Neutrophil (primary cell): Measurements from ENCODE around the gene PUS10.

Experiments used
- H3K27ac ChIP-seq: fragments of 200-600 bp; sonication (generic); 2 replicates; pipeline ENCODE4 v1.5.1; 2016; ENCODE audit warnings: mild to moderate bottlenecking, moderate library complexity
- H3K27me3 ChIP-seq: fragments of 200-600 bp; sonication (generic); 2 replicates; pipeline ENCODE4 v1.6.0; 2016; ENCODE audit warnings: mild to moderate bottlenecking
- H3K36me3 ChIP-seq: fragments of 200-600 bp; sonication (generic); 2 replicates; pipeline ENCODE4 v1.5.1; 2017
- H3K4me1 ChIP-seq, 2 experiments: fragments of 200-600 bp in 1 of 2; sonication (generic) in 1 of 2; 1 replicate in 1 of 2; 2 replicates in 1 of 2; pipeline versions ENCODE4 v1.5.1 to v1.6.1; 2013 to 2016; ENCODE audit warnings: low read depth in 1 of 2, low read length in 1 of 2, mild to moderate bottlenecking in 1 of 2, moderate library complexity in 1 of 2; ENCODE audit not compliant: control insufficient read depth in 1 of 2, insufficient read depth in 1 of 2
- H3K4me3 ChIP-seq, 2 experiments: fragments of 200-600 bp in 1 of 2; sonication (generic) in 1 of 2; 1 replicate in 1 of 2; 2 replicates in 1 of 2; pipeline ENCODE4 v1.5.1; 2013 to 2016; ENCODE audit warnings: low read depth in 1 of 2, low read length in 1 of 2, mild to moderate bottlenecking in 1 of 2, moderate library complexity in 1 of 2
- H3K9me3 ChIP-seq: fragments of 200-600 bp; sonication (generic); 2 replicates; pipeline ENCODE4 v1.5.1; 2016
- TF ChIP-seq, protein P1 (sequence below): fragments of 200-600 bp; sonication (generic); IDR thresholded peaks from 2 replicates; pipeline ENCODE4 v1.5.1; 2016; ENCODE audit warnings: antibody characterized with exemption

Gene PUS10

DNA sequence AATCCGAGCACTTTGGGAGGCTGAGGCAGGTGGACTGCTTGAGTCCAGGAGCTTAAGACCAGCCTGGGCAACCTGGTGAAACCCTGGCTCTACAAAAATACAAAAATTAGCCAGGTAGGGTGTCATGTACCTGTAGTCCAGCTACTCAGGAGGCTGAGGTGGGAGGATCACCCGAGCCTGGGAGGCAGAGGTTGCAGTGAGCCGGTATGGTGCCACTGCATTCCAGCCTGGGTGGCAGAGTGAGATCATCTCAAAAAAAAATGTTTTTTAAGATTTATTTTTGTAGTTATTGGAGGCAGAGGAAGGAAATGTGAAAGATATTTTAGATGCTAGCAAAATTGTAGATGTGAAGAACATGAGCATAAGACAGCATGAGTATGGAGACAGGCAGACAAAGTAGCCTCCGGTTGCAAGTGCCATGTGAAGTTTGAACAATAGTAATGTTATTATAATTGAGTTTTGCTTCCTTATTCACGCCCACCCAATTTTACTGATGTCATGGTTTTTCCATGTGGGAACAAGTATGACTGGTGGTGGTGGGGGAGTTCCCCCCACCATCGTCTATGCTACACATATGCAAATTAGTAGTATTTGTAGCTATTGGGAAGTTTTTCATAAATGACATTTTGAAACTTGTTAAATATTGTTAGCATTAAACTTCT, 118.7 kb downstream of the PUS10 start:
- Histone ChIP-seq H3K9me3 (no peaks in the 10 kb centered on the region), H3K4me1 (no peaks in the 10 kb centered on the region), H3K36me3 (peaks cover 88% of the 10 kb centered on the region), H3K4me3 (no peak overlapping the region), H3K27ac (peak overlapping the region; percentile 27), H3K27me3 (no peaks in the 10 kb centered on the region)
- TF ChIP-seq, protein P1, sequence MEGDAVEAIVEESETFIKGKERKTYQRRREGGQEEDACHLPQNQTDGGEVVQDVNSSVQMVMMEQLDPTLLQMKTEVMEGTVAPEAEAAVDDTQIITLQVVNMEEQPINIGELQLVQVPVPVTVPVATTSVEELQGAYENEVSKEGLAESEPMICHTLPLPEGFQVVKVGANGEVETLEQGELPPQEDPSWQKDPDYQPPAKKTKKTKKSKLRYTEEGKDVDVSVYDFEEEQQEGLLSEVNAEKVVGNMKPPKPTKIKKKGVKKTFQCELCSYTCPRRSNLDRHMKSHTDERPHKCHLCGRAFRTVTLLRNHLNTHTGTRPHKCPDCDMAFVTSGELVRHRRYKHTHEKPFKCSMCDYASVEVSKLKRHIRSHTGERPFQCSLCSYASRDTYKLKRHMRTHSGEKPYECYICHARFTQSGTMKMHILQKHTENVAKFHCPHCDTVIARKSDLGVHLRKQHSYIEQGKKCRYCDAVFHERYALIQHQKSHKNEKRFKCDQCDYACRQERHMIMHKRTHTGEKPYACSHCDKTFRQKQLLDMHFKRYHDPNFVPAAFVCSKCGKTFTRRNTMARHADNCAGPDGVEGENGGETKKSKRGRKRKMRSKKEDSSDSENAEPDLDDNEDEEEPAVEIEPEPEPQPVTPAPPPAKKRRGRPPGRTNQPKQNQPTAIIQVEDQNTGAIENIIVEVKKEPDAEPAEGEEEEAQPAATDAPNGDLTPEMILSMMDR: no peak

DNA sequence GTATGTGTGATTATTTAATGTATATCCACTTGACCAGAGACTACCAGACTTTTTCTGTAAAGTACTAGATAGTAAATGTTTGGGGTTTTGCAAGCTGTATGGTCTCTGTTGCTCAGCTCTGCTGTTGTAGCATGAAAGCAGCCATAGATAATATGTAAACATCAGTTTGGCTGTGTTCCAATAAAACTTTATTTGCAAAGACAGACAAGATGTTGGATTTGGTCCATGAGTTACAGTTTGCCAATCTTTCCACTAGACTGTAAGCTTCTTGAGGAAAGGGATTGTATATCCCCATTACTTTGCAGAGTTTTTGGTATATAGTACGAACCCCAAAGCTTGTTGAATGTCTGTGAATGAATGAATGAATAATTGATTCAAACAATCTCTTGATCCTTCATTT, 119.5 kb downstream of the PUS10 start:
- no peaks in the 10 kb centered on the region for H3K9me3 ChIP-seq
- no peak overlapping the region for H3K27ac ChIP-seq
- no peaks in the 10 kb centered on the region for H3K4me1 ChIP-seq
- H3K27me3 ChIP-seq: no peaks in the 10 kb centered on the region
- H3K36me3 ChIP-seq: peaks cover 89% of the 10 kb centered on the region
- TF ChIP-seq, protein P1: no peak
- no peak overlapping the region for H3K4me3 ChIP-seq
